Immature natural killer cell (primary cell): Measurements from ENCODE around the gene CDKN2B. TPM values are rescaled to one million over a fixed set of nuclear protein-coding genes. Genes with fewer than 3 reads are reported as not detected.

Experiments
- DNase-seq, 3 donors: peaks; one replicate each; pipeline ENCODE4 v3.0.0; 2022; ENCODE audit warnings: mixed read lengths in 1 of 3
- H3K27ac Mint-ChIP-seq, 6 donors: one replicate each; pipeline ENCODE4 v1.8.0; 2020; ENCODE audit warnings: mixed read lengths in 6 of 6, mild to moderate bottlenecking in 5 of 6, inconsistent platforms in 4 of 6, moderate library complexity in 3 of 6
- H3K27me3 Mint-ChIP-seq, 3 donors: one replicate each; pipeline ENCODE4 v1.8.0; 2020 to 2021; ENCODE audit warnings: low read depth in 3 of 3, mild to moderate bottlenecking in 3 of 3, mixed read lengths in 3 of 3, moderate library complexity in 3 of 3, inconsistent platforms in 1 of 3
- H3K36me3 Mint-ChIP-seq, 3 donors: one replicate each; pipeline ENCODE4 v1.8.0; 2020; ENCODE audit warnings: mixed read lengths in 3 of 3, inconsistent platforms in 2 of 3, mild to moderate bottlenecking in 2 of 3
- H3K4me1 Mint-ChIP-seq, 2 donors: one replicate each; pipeline ENCODE4 v1.8.0; 2020; ENCODE audit warnings: inconsistent platforms in 2 of 2, mild to moderate bottlenecking in 2 of 2, mixed read lengths in 2 of 2, moderate library complexity in 1 of 2
- H3K4me3 Mint-ChIP-seq, 5 donors: one replicate each; pipeline ENCODE4 v1.8.0; 2020; ENCODE audit warnings: mild to moderate bottlenecking in 5 of 5, mixed read lengths in 5 of 5, inconsistent platforms in 3 of 5, moderate library complexity in 3 of 5
- H3K9me3 Mint-ChIP-seq, 6 donors: one replicate each; pipeline ENCODE4 v1.8.0; 2020; ENCODE audit warnings: mild to moderate bottlenecking in 6 of 6, mixed read lengths in 6 of 6, inconsistent platforms in 4 of 6, moderate library complexity in 3 of 6
- polyA plus RNA-seq, 3 donors: library from polyadenylated mRNA; unstranded; fragments of 300-500 nt; fragmentation: Illumina TruSeq; gene quantifications; one replicate each; pipeline ENCODE4 v1.2.3, GENCODE V29; 2021

CDKN2B gene
- polyA plus RNA-seq, 3 donors from 2014 or later = 0.40 to 0.50 TPM; not detected in 1

DNA sequence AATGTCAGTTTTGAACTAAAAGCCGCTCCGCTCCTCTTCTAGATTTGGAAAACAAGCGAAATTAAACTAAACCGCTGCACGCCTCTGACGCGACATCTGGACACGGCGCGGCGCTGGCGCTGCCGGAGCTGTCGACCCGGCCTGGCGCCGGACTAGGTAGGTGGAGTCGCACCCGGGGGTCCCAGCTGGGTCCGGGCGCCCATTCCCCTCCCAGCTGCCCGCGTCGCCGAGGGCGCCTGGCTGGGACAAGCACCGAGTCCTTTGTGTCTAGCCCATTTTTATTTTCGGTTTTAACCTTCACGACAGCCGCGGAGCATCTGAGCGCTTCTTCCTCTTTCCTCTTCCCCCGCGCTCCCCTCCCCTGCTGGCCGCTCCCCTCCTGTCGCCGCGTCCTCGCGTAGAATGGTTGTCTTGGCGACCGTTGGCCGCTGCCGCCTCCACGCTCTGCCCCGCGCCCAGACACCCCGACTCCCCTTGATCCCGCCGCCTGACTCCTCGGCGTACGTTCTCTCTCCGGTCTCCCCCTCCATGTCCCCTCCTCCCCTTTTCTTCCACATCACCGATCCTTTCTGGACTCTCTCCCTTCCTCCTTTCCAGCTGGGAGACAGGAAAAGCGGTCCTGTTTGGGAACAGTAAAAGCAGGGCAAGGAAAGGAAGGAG is 14.0 kb downstream of the CDKN2B start:
- DNase-seq = peak; percentile 81 to 87 (median 83)
- peaks cover 15 to 31% (median 18%) of the 10 kb centered on the region in 3 donors for H3K27me3 Mint-ChIP-seq
- peak overlapping the region; percentile 93 to 99 (median 96) for H3K4me3 Mint-ChIP-seq
- H3K36me3 Mint-ChIP-seq = peaks cover 0 to 6% (median 3%) of the 10 kb centered on the region in 3 donors
- peaks cover 23 to 30% of the 10 kb centered on the region in 2 donors for H3K4me1 Mint-ChIP-seq
- H3K27ac Mint-ChIP-seq = peak overlapping the region; percentile 86 to 96 (median 92)
- H3K9me3 Mint-ChIP-seq = peaks cover 0 to 2% (median 0%) of the 10 kb centered on the region in 6 donors

DNA sequence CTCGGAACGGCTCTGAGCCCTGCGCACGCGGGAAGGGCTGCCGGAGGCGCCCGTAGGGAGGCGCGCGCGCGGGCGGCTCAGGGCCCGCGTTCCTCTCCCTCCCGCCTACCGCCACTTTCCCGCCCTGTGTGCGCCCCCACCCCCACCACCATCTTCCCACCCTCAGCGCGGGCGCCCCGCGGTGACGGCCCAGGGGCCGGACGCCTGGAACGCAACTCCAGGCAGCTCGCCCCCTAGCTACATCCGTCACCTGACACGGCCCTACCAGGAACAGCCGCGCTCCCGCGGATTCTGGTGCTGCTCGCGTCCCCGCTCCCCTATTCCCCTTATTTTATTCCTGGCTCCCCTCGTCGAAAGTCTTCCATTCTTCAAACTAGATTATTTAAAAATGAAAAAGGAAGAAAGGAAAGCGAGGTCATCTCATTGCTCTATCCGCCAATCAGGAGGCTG is 14.5 kb downstream of the CDKN2B start, which contains the start of gene CDKN2B-AS1:
Gene CDKN2B-AS1 (plus strand): TSS at position 236 of the 450 bp plus-strand sequence.
- Mint-ChIP-seq H3K27ac (peak within 1 kb of the TSS; percentile 86 to 96 (median 92)), H3K9me3 (peaks cover 0 to 2% (median 0%) of the 10 kb centered on the region in 6 donors), H3K27me3 (peaks cover 15 to 37% (median 24%) of the 10 kb centered on the region in 3 donors), H3K4me3 (peak within 1 kb of the TSS; percentile 93 to 99 (median 96)), H3K36me3 (peaks cover 0 to 6% (median 3%) of the 10 kb centered on the region in 3 donors), H3K4me1 (peaks cover 26 to 30% of the 10 kb centered on the region in 2 donors)
- peak in 2 of 3 donors; percentile 55 to 63 for DNase-seq

DNA sequence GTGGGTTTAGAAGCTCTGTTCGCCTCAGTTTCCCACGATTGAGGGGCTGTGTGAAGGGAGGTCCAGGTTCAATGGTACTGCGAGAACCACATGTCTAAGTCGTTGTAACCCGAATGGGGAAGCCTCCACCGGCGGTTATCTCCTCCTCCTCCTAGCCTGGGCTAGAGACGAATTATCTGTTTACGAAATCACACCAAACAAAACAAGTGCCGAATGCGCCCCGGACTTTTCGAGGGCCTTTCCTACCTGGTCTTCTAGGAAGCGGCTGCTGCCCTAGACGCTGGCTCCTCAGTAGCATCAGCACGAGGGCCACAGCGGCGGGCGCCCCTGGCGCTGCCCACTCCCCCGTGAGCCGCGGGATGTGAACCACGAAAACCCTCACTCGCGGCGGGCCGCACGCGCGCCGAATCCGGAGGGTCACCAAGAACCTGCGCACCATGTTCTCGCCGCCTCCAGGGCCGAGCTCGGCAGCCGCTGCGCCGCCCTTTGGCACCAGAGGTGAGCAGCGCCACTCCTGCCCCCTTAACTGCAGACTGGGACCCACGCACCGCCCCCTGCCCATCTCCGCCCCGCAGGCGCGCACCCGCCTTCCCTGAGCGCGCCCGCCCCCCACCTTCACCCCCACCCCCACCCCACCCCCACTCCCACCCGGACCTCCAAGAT is 15.1 kb downstream of the CDKN2B start, which contains the start of gene CDKN2A:
Gene CDKN2A (minus strand): TSS at position 500 of the 663 bp plus-strand sequence.
- peak; percentile 45 to 59 (median 50) for DNase-seq
- Mint-ChIP-seq H3K4me3 (peak within 1 kb of the TSS; percentile 93 to 99 (median 96)), H3K36me3 (peaks cover 0 to 6% (median 3%) of the 10 kb centered on the region in 3 donors), H3K27me3 (peaks cover 20 to 43% (median 27%) of the 10 kb centered on the region in 3 donors), H3K9me3 (peaks cover 0 to 2% (median 0%) of the 10 kb centered on the region in 6 donors), H3K4me1 (peaks cover 26 to 30% of the 10 kb centered on the region in 2 donors), H3K27ac (peak within 1 kb of the TSS; percentile 86 to 96 (median 92))

DNA sequence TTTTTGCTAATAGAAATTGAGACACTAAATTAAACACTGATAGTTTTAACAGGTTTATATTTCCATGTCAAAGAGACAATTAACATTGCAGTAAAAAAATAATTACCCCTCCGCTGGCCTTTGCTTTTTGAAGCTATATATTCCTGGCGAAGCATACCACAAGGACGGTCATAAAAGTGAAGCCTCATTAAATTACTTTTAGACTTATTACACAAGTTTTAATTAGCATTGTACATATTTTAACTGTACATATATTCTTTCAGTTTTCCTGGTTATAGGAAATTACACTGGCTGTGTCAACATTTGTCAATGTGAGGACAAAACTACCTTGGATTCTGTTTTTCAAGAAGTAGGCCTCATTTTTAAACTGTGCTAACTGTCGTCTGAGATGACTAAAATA is 16.1 kb downstream of the CDKN2B start:
- peak overlapping the region in 3 of 6 donors; percentile 36 to 74 (median 40) for H3K27ac Mint-ChIP-seq
- no peak for DNase-seq
- H3K4me1 Mint-ChIP-seq = peaks cover 26 to 30% of the 10 kb centered on the region in 2 donors
- peak overlapping the region; percentile 81 to 96 (median 84) for H3K4me3 Mint-ChIP-seq
- H3K36me3 Mint-ChIP-seq = peaks cover 0 to 6% (median 3%) of the 10 kb centered on the region in 3 donors
- H3K9me3 Mint-ChIP-seq = peaks cover 0 to 2% (median 0%) of the 10 kb centered on the region in 6 donors
- peaks cover 24 to 46% (median 32%) of the 10 kb centered on the region in 3 donors for H3K27me3 Mint-ChIP-seq

DNA sequence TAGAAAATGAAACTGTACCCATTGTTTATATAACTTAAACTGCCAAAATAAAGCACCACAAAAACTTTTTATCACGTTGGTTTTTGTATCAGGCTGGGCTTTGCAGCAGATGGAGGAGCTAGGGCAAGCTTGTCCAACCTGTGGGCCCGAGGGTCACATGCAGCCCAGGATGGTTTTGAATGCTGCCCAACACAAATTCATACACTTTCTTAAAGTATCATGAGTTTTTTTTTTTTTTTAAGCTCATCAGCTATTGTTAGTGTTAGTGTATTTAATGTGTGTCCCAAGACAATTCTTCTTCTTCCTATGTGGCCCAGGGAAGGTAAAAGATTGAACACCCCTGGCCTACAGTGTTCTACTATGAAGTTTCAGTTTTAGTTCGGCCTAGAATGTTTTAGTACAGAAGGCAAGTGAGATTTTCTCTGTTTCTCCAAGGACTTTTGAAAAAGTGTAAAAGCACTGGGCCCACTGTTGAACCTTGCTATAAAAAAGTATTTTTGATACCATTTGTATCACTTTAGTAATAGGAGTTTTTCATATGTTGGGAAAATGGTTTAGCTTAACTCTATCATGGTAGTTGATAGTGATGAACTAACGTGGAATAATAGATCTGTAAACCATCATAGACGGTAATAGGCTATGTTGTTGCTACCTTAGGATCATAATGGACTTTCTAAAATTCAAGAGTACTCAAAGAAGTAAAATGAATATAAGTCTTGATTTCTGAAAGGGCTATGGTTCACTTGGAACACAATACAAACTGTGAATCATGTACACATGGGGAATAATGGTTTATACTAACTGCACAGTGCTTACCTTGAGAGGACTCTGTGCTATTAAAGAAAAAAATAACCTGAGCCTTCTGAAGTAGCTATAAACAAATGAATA is 17.8 kb downstream of the CDKN2B start:
- peaks cover 26 to 53% (median 40%) of the 10 kb centered on the region in 3 donors for H3K27me3 Mint-ChIP-seq
- peaks cover 21 to 32% of the 10 kb centered on the region in 2 donors for H3K4me1 Mint-ChIP-seq
- peaks cover 0 to 6% (median 3%) of the 10 kb centered on the region in 3 donors for H3K36me3 Mint-ChIP-seq
- no peak overlapping the region for H3K4me3 Mint-ChIP-seq
- H3K9me3 Mint-ChIP-seq = peaks cover 0 to 2% (median 0%) of the 10 kb centered on the region in 6 donors
- no peak for DNase-seq
- no peak overlapping the region for H3K27ac Mint-ChIP-seq

DNA sequence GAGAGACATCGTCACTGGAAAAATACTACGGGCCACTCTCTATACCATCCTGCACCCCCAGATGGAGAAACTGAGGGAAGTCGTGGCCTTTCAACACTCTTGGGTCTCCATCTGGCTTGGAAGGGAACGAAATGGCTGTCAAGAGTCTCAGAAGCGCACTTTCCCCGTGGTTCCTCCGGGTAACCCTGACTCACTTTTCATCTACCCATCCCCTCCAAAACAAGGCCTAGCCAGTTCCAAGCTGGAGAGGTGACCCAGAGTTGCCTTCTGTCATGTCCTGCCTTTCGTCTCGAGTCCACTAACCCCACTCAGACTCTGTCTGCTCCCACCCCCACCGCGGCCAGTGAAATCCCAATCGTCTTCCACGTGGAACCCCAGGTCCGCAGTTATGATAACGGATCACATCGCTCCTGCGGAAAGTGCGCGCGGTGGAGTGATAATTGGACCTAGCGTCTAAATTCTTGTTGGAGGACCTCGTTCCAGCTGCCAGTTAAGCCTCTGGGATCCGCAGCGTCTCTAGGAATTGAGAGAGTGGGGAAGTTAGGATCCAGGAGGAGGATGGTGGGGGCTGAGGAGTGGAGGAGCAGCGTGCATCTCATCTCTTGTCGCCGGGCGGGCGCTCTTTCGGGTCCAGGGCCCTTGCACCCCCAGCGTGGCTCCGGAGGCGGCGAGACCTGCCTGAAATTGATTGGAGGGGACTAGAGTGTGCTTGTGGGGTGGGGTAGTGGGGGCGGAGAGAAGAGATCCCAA is 19.5 kb downstream of the CDKN2B start:
- peaks cover 0 to 6% (median 3%) of the 10 kb centered on the region in 3 donors for H3K36me3 Mint-ChIP-seq
- H3K27me3 Mint-ChIP-seq = peaks cover 17 to 38% (median 34%) of the 10 kb centered on the region in 3 donors
- peaks cover 0 to 2% (median 0%) of the 10 kb centered on the region in 6 donors for H3K9me3 Mint-ChIP-seq
- DNase-seq = no peak
- no peak overlapping the region for H3K27ac Mint-ChIP-seq
- peak overlapping the region in 1 of 5 donors; percentile 61 for H3K4me3 Mint-ChIP-seq
- peaks cover 13 to 26% of the 10 kb centered on the region in 2 donors for H3K4me1 Mint-ChIP-seq

DNA sequence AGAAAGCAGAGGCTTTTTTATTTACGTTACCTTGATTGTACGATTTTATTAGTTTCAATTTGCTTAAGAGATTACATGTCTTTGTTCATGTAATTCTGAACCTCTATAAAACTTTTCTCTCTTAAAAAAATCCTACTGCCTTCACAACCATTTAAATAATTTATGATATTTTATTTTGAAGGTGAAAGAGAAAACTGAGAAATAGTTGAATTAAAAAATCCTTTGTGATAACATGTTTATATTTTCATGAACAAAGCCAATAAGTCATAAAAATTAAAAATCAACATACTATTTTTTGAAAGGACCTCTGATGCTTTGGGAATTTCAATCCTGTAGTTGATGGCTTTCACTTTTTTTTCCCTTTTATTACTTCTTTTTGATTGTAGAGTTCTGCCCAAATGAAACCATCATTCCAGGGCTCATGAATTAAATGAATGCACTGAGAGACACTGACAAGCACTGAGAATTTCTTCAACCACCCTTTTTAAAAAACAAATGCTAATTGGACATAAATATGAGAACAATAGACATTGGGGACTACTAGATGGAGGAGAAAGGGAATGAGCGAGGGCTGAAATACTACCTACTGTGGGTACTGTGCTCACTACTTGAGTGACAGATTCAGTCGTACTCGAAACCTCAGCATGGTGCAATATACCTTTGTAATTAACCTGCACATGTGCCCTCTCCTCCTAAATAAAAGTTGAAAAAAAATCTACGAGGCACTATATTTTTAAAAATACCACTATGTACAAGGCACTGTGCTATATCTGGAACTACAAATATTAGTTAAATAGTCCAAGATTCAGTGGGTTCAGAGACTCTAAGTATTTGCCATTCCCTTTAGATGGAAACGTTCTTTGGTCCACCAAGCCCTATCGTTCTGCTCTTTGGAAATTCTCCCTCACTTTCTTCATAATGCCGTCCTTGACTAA is 20.8 kb downstream of the CDKN2B start:
- Mint-ChIP-seq H3K27ac (no peak overlapping the region), H3K36me3 (peaks cover 0 to 6% (median 3%) of the 10 kb centered on the region in 3 donors), H3K4me1 (peaks cover 6 to 17% of the 10 kb centered on the region in 2 donors), H3K9me3 (peaks cover 0 to 2% (median 0%) of the 10 kb centered on the region in 6 donors), H3K4me3 (no peak overlapping the region), H3K27me3 (peaks cover 17 to 37% (median 35%) of the 10 kb centered on the region in 3 donors)
- no peak for DNase-seq

DNA sequence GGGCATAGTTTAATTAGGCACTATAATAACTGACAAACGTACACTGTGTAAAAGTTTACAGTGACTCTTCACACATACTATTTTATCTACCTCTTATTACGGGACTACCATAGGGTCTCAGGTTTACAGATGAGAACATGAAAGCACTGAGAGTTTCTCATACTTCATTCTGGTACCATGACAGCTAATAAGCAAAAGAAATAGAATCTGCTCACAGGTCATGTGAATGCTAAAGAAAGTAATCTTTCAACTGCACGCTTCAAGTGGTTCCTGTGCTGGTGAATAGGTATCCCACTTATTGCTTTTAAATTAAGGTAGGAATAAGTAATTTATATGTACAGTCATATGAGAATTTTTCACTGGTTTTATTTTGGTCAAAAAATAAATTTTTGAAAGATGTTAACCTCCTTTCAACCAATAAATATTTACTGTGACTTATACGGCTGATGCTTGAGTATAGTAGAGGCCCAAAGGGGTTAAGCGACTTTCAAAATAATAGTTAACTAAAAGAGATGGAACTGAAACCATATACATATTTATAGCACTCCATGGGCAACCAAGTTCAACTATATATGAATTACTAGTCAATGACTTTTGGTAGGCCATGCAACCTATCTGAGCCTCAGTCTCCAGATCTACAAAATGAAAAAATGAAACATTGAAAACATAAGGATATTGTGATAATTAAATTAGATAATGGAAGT is 23.0 kb downstream of the CDKN2B start:
- H3K4me3 Mint-ChIP-seq = no peak overlapping the region
- peaks cover 0 to 2% (median 0%) of the 10 kb centered on the region in 6 donors for H3K9me3 Mint-ChIP-seq
- no peak for DNase-seq
- peaks cover 3 to 13% of the 10 kb centered on the region in 2 donors for H3K4me1 Mint-ChIP-seq
- H3K27me3 Mint-ChIP-seq = peaks cover 17 to 37% (median 32%) of the 10 kb centered on the region in 3 donors
- peaks cover 0 to 3% (median under 1%) of the 10 kb centered on the region in 3 donors for H3K36me3 Mint-ChIP-seq
- no peak overlapping the region for H3K27ac Mint-ChIP-seq

DNA sequence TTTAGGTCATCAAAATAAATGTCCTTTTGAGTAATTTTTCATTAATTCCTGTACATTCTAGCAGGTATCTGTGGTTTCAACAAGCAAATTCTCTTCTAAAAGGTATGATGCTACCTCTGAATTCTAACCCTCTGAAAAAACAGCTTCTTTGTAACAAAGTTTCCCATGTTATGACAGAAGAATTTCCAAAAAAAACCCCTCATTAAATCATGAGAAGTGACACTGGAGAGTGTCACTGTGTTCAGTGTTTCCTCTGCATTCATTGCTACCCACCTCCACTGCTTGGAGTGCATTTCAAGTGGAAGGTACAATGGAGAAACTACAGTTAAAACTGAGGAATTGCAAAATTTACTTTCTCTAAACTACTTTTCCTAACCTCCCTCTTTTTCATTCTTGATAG is 25.0 kb downstream of the CDKN2B start:
- H3K4me1 Mint-ChIP-seq = peaks cover 0 to 8% of the 10 kb centered on the region in 2 donors
- peaks cover 0 to 2% (median 0%) of the 10 kb centered on the region in 6 donors for H3K9me3 Mint-ChIP-seq
- H3K36me3 Mint-ChIP-seq = no peaks in the 10 kb centered on the region
- DNase-seq = no peak
- peaks cover 11 to 35% (median 16%) of the 10 kb centered on the region in 3 donors for H3K27me3 Mint-ChIP-seq
- H3K27ac Mint-ChIP-seq = no peak overlapping the region
- H3K4me3 Mint-ChIP-seq = no peak overlapping the region

DNA sequence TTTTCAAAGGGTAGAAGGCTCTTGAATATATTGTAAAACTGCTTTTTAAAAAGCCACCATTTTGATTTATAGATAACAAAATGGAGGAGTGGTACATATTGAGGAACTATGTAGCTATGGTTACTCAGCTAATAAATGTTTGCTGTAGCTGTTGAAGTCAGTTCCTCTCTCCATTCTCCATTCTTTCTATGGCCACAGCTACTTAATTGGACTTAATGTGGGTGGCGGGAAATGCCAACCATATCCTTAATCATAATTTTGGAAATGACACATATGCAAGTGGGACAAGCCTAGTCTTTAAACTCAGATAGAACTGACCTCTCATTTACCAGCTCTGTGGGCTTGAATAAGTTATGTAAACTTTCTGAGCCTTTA is 25.6 kb downstream of the CDKN2B start:
- peaks cover 0 to 8% of the 10 kb centered on the region in 2 donors for H3K4me1 Mint-ChIP-seq
- no peak for DNase-seq
- peaks cover 9 to 38% (median 12%) of the 10 kb centered on the region in 3 donors for H3K27me3 Mint-ChIP-seq
- no peak overlapping the region for H3K4me3 Mint-ChIP-seq
- H3K9me3 Mint-ChIP-seq = peaks cover 0 to 2% (median 0%) of the 10 kb centered on the region in 6 donors
- no peaks in the 10 kb centered on the region for H3K36me3 Mint-ChIP-seq
- no peak overlapping the region for H3K27ac Mint-ChIP-seq

DNA sequence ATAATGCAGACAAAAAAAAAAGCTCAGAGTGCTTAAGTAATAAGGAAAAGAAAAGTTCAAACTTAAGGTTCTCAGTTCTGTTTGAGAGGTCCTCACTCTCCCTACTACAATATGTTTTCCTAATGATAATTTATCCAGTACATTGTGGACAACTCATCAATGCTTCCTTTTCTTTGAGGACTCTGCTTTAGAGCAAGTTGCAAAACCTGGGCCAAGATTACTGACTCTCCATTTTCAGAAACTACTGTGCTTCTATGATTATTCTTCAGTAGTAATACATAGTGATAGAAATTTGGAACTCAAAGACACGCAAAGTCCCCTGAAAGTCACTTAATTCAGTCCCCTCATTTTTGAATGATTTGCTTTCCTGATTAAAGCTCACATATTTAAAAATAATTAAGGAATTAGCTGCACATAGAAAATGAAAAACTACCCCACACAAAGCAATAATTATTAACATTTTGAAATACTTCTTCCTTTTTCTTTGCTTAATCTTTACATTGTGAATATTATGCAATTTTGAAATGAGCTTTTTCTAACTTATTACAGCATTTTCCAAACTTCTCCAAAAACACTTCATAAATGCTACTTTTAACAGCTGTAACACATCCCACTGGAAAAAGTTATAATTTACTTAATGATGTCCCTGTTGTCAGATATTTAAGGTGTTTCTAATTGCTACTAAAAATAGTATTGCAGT is 26.1 kb downstream of the CDKN2B start:
- Mint-ChIP-seq H3K27me3 (peaks cover 7 to 36% (median 12%) of the 10 kb centered on the region in 3 donors), H3K36me3 (no peaks in the 10 kb centered on the region), H3K27ac (no peak overlapping the region), H3K9me3 (peaks cover 0 to 2% (median 0%) of the 10 kb centered on the region in 6 donors), H3K4me3 (no peak overlapping the region), H3K4me1 (peaks cover 0 to 8% of the 10 kb centered on the region in 2 donors)
- no peak for DNase-seq
